Memory B cell (primary cell): ENCODE measurements around the gene ITGAV.
A peak's percentile ranks its signal among the peaks of the same experiment; 100 is the strongest.

Experiments used
- ATAC-seq: fragments of 150-1000 bp; cut with Tn5 transposase; 2 replicates; pipeline ENCODE4 v1.10.0; 2021; ENCODE audit warnings: low read depth, mild to moderate bottlenecking, moderate library complexity
- DNase-seq, 2 donors: peaks; one replicate each; pipeline ENCODE4 v3.0.0; 2022; ENCODE audit warnings: low spot score in 2 of 2
- H3K27ac Mint-ChIP-seq: one replicate; pipeline ENCODE4 v1.8.0; 2022; ENCODE audit warnings: mild to moderate bottlenecking, moderate library complexity, mixed read lengths
- H3K27me3 Mint-ChIP-seq: one replicate; pipeline ENCODE4 v1.8.0; 2022; ENCODE audit warnings: mixed read lengths
- H3K36me3 Mint-ChIP-seq: one replicate; pipeline ENCODE4 v1.8.0; 2022; ENCODE audit warnings: mild to moderate bottlenecking, mixed read lengths
- H3K4me1 Mint-ChIP-seq: one replicate; pipeline ENCODE4 v1.8.0; 2022; ENCODE audit warnings: mixed read lengths
- H3K4me3 Mint-ChIP-seq: one replicate; pipeline ENCODE4 v1.8.0; 2022; ENCODE audit warnings: mild to moderate bottlenecking, moderate library complexity, mixed read lengths
- H3K9me3 Mint-ChIP-seq: one replicate; pipeline ENCODE4 v1.8.0; 2022; ENCODE audit warnings: mixed read lengths

The ITGAV gene

DNA sequence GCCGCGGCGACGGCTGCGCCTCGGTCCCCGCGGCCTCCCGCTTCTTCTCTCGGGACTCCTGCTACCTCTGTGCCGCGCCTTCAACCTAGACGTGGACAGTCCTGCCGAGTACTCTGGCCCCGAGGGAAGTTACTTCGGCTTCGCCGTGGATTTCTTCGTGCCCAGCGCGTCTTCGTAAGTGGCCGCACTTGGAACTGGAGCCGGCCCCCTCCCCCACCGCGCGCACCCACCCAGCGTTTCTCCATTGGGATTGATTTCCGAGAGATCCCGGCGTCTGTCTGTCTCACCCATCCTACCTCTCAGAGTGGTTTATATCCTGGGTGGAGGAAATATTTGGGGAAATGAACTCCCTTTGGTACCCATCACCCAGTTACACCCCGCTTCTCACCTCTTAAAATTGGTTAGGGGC is 498 bp downstream of the ITGAV start:
- peaks cover 13% of the 10 kb centered on the region for H3K4me1 Mint-ChIP-seq
- peak overlapping the region; percentile 90 for H3K4me3 Mint-ChIP-seq
- ATAC-seq, result no peak
- DNase-seq, result no peak
- H3K27ac Mint-ChIP-seq, result peak overlapping the region; percentile 94
- no peaks in the 10 kb centered on the region for H3K36me3 Mint-ChIP-seq
- H3K9me3 Mint-ChIP-seq, result no peaks in the 10 kb centered on the region
- no peaks in the 10 kb centered on the region for H3K27me3 Mint-ChIP-seq

DNA sequence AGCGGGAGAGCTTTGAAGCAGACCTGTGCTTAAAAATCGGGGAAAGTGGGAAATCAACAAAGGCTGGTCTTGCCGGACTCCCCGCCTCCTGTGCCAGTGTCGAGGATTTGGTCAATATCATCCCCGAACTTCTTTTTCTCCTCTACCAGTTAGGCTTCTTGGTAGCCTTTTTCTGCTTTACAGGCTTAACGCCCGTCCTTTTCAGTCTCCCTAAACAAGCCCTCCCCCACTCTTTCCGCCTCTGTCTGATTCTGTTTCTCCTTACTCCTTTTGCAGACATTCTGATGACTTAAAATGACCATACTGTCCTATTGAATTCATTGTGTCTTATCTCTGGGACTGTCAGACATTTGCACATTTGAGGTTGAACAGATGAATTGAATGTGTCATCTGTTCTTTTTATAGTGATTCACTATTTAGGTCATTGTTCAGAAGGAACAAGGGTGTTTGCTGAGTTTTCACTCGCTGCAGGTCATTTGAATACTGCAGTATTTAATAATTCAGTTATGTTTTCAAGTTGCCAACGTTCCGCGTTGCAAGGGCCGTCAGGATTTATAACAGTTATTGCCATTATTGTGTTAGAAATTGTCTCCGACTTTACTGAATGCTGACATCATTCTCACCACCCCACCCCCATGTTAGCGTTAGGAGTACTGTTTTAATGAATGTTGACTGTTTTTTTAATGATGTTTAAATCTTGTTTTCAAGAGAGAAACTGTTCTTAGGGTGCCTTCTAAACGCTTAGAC is 1.1 kb downstream of the ITGAV start:
- peaks cover 14% of the 10 kb centered on the region for H3K4me1 Mint-ChIP-seq
- ATAC-seq (peak; percentile 12), DNase-seq (no peak)
- H3K27me3 Mint-ChIP-seq, result no peaks in the 10 kb centered on the region
- peak overlapping the region; percentile 90 for H3K4me3 Mint-ChIP-seq
- H3K9me3 Mint-ChIP-seq, result no peaks in the 10 kb centered on the region
- peak overlapping the region; percentile 43 for H3K27ac Mint-ChIP-seq
- no peaks in the 10 kb centered on the region for H3K36me3 Mint-ChIP-seq

DNA sequence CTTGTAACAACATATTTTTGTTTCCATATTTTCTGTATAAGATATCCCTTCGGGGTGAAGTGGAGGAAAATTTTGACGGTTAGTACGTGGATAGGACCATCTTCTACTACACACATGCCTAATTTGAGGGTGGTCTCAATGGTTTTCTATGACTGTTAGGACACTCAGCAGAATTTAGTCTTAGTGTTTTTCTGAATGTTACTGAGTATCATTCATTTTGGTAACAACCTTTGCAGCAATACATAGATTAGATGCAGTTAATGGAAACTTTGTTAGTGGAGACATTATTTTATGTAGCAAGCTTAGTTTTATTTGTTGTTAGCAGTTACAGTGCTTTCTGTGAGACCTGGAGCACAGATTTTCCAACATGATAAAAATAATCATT is 1.6 kb downstream of the ITGAV start:
- ATAC-seq (no peak), DNase-seq (no peak)
- Mint-ChIP-seq H3K27me3 (no peaks in the 10 kb centered on the region), H3K4me3 (peak overlapping the region; percentile 90), H3K9me3 (no peaks in the 10 kb centered on the region), H3K36me3 (no peaks in the 10 kb centered on the region), H3K27ac (peak overlapping the region; percentile 43), H3K4me1 (peaks cover 14% of the 10 kb centered on the region)

DNA sequence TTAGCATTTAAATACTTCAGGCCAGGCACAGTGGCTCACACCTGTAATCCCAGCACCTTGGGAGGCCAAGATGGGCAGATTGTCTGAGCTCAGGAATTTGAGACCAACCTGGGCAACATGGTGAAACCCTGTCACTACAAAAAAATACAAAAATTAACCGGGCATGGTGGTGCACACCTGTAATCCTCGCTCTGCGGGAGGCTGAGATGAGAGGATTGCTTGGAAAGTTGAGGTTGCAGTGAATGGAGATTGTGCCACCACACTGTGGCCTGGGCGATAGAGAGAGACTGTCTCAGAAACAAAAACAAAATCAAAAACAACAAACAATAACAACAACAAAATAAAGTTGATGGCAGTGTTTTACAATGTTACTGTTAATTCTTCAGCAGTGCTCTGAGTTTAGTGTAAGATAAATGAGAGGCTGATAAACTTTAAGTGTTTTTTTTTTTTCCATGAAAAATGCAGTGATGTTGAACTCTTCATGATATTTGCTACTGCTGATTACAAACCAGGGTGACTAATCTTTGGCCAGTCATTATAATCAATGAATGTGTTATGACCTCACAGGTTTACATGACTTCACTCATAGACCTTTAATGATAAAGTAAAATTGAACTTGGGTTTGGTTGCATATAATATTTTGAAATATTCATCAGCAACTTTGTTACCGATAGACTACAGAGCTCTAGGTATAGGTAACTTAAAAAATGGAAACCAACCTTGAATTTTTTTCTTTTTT is 2.5 kb downstream of the ITGAV start:
- no peaks in the 10 kb centered on the region for H3K36me3 Mint-ChIP-seq
- H3K4me3 Mint-ChIP-seq, result no peak overlapping the region
- no peak for DNase-seq
- H3K4me1 Mint-ChIP-seq, result peaks cover 14% of the 10 kb centered on the region
- no peak overlapping the region for H3K27ac Mint-ChIP-seq
- no peaks in the 10 kb centered on the region for H3K27me3 Mint-ChIP-seq
- no peaks in the 10 kb centered on the region for H3K9me3 Mint-ChIP-seq
- no peak for ATAC-seq

DNA sequence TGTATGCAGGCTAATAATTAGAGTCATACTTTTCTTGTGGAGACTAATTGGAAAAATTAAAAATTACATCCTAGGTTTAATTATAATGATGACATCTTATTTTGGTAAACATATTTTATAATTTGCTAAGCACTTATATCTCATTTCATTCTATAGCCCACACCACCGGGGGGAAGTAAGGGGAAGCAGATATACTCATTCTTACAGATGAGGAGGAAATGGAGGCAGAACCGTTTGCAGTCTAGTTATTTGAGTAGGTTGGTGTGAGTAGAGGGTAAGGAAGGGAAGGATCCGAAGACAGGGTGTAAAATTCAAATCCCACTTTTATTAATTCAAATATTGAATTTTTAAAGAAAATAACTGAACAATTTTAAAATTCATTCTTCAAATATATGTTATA is 3.7 kb downstream of the ITGAV start:
- no peak overlapping the region for H3K4me3 Mint-ChIP-seq
- no peak overlapping the region for H3K27ac Mint-ChIP-seq
- H3K9me3 Mint-ChIP-seq, result no peaks in the 10 kb centered on the region
- DNase-seq (no peak), ATAC-seq (no peak)
- H3K27me3 Mint-ChIP-seq, result no peaks in the 10 kb centered on the region
- H3K36me3 Mint-ChIP-seq, result no peaks in the 10 kb centered on the region
- peaks cover 14% of the 10 kb centered on the region for H3K4me1 Mint-ChIP-seq

DNA sequence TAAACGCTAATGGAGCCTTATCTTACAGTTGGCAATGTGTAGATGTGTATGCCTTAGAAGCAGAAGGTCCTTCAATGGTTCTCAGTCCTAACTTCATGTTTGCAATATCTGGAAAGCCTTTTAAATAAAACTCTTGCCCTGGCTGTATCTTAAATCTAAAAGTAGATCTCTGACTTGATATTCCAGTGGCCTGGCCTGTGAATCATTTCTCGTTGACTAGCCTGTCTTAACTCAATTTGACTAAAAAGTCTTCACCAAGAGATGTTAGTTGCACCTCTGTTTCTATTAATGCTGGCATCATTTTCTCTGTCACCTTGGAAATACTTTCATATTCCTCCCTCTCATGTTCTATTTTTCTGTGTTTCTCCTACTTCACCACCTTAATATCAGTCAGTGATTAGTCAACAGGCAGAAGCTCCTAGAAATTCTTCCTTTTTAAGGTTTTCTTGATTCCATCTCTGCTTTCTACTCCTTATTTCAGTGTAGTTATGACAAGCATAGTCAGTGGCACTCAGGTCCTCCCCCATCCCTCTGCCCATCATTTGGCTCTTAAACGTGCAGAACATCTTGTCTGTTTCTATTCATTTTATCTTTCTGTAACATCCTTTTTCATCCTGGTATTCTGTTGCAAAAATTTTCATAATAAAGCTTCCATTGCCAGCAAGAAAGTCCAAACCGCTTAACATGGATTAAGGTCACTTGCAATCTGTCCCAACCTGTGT is 4.3 kb downstream of the ITGAV start:
- DNase-seq (no peak), ATAC-seq (no peak)
- Mint-ChIP-seq H3K9me3 (no peaks in the 10 kb centered on the region), H3K4me3 (no peak overlapping the region), H3K27me3 (no peaks in the 10 kb centered on the region), H3K4me1 (peaks cover 12% of the 10 kb centered on the region), H3K36me3 (no peaks in the 10 kb centered on the region), H3K27ac (peak overlapping the region; percentile 56)

DNA sequence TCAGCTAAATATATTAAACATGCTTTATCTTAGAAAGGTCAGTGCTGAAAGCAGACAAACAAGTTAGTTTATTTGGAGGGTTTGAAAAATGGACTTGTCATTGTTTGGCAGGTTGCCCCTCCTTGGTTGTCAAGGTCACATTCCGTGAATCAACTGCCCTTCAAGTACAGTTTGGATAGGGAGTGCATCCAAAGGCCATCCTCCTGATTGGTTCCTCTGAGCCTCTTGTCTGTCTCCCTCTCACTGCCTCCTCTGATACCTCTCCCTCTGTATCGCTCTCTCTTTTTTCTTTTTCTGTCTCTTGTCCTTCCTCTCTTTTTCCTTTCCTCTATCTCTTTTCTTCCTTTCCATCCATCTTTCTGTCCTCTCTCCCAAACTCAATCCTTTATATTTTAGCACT is 5.4 kb downstream of the ITGAV start:
- no peak for DNase-seq
- no peak for ATAC-seq
- Mint-ChIP-seq H3K27ac (no peak overlapping the region), H3K9me3 (no peaks in the 10 kb centered on the region), H3K4me3 (no peak overlapping the region), H3K36me3 (peaks cover 1% of the 10 kb centered on the region), H3K4me1 (peaks cover 13% of the 10 kb centered on the region), H3K27me3 (no peaks in the 10 kb centered on the region)

DNA sequence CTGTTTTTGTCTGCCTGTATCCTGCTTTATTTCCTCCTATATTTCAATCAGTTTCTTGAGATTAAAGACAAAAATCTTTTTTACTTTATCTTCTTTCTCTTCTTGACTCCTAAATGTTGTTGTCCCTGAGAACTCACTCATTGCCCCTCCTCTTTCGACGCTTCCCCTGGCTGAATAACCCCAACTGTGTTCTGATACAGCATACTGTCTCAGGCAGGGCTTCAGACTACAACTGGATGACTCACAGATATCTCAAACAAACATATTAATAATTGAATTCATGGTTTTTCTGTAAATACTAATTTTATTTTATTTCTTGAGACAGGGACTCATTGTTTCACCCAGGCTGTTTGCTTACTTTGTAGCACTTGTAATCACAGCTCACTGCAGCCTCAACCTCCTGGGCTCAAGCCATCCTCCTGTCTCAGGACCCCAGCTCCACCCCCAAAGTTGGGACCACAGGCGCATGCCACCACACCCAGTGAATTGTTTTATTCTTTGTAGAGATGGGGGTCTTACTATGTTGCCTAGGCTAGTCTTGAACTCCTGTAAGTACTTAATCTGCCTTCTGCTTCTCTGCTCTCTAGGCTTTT is 9.4 kb downstream of the ITGAV start:
- ATAC-seq (no peak), DNase-seq (no peak)
- no peak overlapping the region for H3K4me3 Mint-ChIP-seq
- no peaks in the 10 kb centered on the region for H3K27me3 Mint-ChIP-seq
- no peak overlapping the region for H3K27ac Mint-ChIP-seq
- peaks cover 8% of the 10 kb centered on the region for H3K4me1 Mint-ChIP-seq
- no peaks in the 10 kb centered on the region for H3K9me3 Mint-ChIP-seq
- peaks cover 4% of the 10 kb centered on the region for H3K36me3 Mint-ChIP-seq

DNA sequence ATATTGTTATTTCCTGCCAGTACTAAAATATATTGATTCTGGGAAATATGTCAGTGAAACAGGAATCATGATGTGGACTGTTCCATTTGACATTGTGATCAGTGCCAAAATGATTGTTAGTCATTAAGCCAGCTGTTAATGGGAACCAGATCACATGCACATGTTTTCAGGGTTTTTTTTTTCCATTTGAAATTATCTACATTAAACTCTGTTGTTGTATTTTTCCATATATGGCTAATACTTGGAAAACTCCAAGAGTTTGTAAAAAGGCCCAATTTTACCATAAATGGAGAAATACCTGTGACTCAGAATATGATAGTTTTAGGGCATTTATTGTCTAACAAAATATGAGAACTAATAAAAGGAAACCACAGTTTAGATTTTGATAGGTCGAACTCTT is 13.4 kb downstream of the ITGAV start:
- H3K4me1 Mint-ChIP-seq, result peaks cover 3% of the 10 kb centered on the region
- ATAC-seq, result no peak

DNA sequence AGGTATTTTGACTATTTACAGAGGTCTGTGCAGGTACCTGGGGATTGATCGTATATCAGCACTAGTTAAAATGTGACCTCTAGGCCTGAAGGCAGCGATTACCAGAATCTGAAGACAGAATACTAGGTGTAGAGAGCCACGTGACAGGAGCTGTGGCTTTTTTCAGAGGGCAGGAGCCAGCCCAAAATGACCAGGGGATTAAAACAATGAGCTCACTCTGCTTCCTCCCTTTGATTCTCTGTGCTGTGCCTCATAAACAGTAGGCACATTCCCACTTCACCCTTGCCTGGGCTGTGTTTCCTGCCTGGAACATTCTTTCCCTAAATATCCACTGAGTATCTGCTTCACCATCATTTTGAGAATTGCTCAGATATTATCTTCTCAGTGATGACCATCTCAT is 15.2 kb downstream of the ITGAV start:
- H3K9me3 Mint-ChIP-seq, result no peaks in the 10 kb centered on the region
- DNase-seq, result no peak
- H3K27ac Mint-ChIP-seq, result no peak overlapping the region
- no peak for ATAC-seq
- H3K4me1 Mint-ChIP-seq, result no peaks in the 10 kb centered on the region
- H3K4me3 Mint-ChIP-seq, result no peak overlapping the region
- no peaks in the 10 kb centered on the region for H3K27me3 Mint-ChIP-seq
- H3K36me3 Mint-ChIP-seq, result peaks cover 9% of the 10 kb centered on the region

More for the DNA sequence above, 13.4 kb downstream of the ITGAV start:
- no peak overlapping the region for H3K4me3 Mint-ChIP-seq
- peaks cover 8% of the 10 kb centered on the region for H3K36me3 Mint-ChIP-seq
- no peaks in the 10 kb centered on the region for H3K9me3 Mint-ChIP-seq
- H3K27ac Mint-ChIP-seq, result no peak overlapping the region
- DNase-seq, result no peak
- no peaks in the 10 kb centered on the region for H3K27me3 Mint-ChIP-seq

DNA sequence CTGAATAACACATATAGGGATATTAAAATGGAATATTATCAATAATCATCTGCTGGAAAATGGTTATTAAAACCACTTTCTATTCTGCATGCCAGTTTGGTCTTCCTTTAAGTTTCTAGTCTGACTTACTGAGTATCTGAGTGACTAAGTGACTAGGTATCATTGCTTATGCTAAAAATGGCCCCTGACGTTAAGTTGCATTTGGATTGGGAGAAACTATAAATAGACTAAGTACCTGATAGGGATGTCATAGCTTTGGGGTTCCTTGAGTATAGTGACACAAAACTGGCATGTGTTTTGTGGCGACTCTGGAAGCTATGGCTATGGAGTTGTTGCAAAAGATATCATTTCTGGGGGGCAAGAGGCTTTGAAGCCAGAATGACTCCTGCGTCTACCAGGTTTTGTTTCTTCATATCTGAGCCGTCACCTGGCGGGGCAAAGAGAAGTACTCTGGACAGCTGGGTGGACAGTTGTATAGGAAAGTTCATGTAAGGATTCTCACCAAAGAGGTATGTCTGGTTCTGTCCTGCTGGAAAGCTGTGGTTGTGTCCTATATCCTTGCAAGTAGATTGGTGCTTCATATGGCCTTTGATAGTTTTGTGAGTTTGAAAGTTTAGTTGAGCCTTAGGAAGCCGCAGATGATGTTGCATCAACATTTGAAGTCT is 17.9 kb downstream of the ITGAV start:
- Mint-ChIP-seq H3K27me3 (no peaks in the 10 kb centered on the region), H3K4me3 (no peak overlapping the region), H3K9me3 (no peaks in the 10 kb centered on the region), H3K36me3 (peaks cover 6% of the 10 kb centered on the region), H3K27ac (no peak overlapping the region), H3K4me1 (no peaks in the 10 kb centered on the region)
- DNase-seq, result no peak
- no peak for ATAC-seq

DNA sequence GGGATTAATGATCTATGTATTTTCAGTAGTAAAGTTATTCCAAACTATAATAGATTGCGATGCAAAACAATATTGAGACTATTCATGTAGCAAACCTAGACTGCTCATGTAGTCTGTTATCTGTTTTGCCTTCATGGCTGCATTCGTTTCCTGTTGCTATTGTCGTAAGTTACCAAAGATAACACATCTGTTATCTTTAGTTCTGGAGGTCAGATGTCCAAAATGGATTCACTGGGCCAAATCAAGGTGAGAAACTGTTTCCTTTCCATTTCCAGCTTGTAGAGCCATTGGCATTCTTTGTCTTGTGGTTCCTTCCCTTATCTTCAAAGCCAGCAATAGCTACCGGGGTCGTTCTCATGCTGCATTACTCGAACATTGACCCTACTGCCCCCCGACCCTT is 20.9 kb downstream of the ITGAV start:
- no peak overlapping the region for H3K27ac Mint-ChIP-seq
- ATAC-seq, result no peak
- H3K27me3 Mint-ChIP-seq, result no peaks in the 10 kb centered on the region
- H3K4me1 Mint-ChIP-seq, result no peaks in the 10 kb centered on the region
- DNase-seq, result no peak
- no peaks in the 10 kb centered on the region for H3K9me3 Mint-ChIP-seq
- H3K36me3 Mint-ChIP-seq, result peaks cover 5% of the 10 kb centered on the region
- H3K4me3 Mint-ChIP-seq, result no peak overlapping the region

DNA sequence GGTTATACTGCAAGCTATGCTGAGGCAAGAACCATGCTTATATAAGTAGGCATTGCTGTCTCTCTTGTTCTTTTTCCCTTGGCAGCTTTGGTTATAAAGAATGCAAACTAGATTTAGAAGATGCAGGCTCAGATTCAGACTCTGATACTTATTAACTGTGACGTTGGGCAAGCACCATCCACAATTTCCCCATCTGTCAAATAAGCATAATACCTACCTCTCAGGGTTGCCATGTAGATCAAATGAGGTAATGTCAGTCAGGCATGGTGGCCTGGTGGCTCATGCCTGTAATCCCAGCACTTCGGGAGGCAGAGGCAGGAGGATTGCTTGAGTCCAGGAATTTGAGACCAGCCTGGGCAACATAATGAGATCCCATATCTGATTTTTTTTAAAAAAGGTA is 21.7 kb downstream of the ITGAV start:
- Mint-ChIP-seq H3K9me3 (no peaks in the 10 kb centered on the region), H3K4me1 (no peaks in the 10 kb centered on the region), H3K36me3 (peaks cover 4% of the 10 kb centered on the region), H3K4me3 (no peak overlapping the region), H3K27me3 (no peaks in the 10 kb centered on the region), H3K27ac (no peak overlapping the region)
- ATAC-seq (no peak), DNase-seq (no peak)

DNA sequence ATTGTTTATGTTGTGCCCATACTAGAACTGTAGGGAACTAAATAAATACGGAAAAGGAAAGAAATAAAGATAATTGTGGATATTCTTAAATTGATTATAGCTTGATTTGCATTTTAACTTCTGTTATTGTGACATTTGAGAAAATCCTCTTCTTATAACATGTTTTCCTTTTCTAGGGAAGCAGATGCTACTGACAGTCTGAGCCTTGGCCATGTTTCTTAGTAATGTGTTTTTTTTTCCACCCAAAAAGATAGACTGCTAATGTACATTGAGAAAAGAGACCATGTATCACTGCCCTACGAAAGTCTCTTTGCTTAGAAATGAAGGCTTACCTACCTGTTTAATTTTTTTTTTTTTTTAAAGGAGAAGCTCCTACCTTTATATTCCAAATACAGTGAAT is 22.2 kb downstream of the ITGAV start:
- H3K36me3 Mint-ChIP-seq, result peaks cover 1% of the 10 kb centered on the region
- DNase-seq (no peak), ATAC-seq (no peak)
- no peak overlapping the region for H3K27ac Mint-ChIP-seq
- H3K27me3 Mint-ChIP-seq, result no peaks in the 10 kb centered on the region
- H3K4me3 Mint-ChIP-seq, result no peak overlapping the region
- no peaks in the 10 kb centered on the region for H3K9me3 Mint-ChIP-seq
- no peaks in the 10 kb centered on the region for H3K4me1 Mint-ChIP-seq
